IgD-negative memory B cell (primary cell): ENCODE measurements around the gene CRYBG1. TPM values are rescaled to one million over a fixed set of nuclear protein-coding genes. Genes with fewer than 3 reads are reported as not detected.
"Not testable (repeated sequence)": the region's sequence is repeated elsewhere in the genome, so short reads cannot be mapped to it uniquely, and the experiment has no call there.

ENCODE experiments used
- H3K27ac Mint-ChIP-seq, 3 donors: one replicate each; pipeline ENCODE4 v1.8.0; 2020 to 2022; ENCODE audit warnings: mild to moderate bottlenecking in 3 of 3, mixed read lengths in 3 of 3, moderate library complexity in 1 of 3
- H3K27me3 Mint-ChIP-seq: one replicate; pipeline ENCODE4 v1.8.0; 2021; ENCODE audit warnings: mixed read lengths
- H3K36me3 Mint-ChIP-seq: one replicate; pipeline ENCODE4 v1.8.0; 2020; ENCODE audit warnings: mild to moderate bottlenecking, mixed read lengths
- H3K4me1 Mint-ChIP-seq, 3 donors: one replicate each; pipeline ENCODE4 v1.8.0; 2020 to 2022; ENCODE audit warnings: mixed read lengths in 3 of 3, mild to moderate bottlenecking in 1 of 3
- H3K4me3 Mint-ChIP-seq, 4 donors: one replicate each; pipeline ENCODE4 v1.8.0; 2020 to 2022; ENCODE audit warnings: mild to moderate bottlenecking in 4 of 4, mixed read lengths in 4 of 4, moderate library complexity in 3 of 4
- H3K9me3 Mint-ChIP-seq, 3 donors: one replicate each; pipeline ENCODE4 v1.8.0; 2020 to 2021; ENCODE audit warnings: mixed read lengths in 3 of 3, mild to moderate bottlenecking in 1 of 3
- polyA plus RNA-seq: library from polyadenylated mRNA; unstranded; fragments of 300-500 nt; fragmentation: Illumina TruSeq; gene quantifications from one replicate; pipeline ENCODE4 v1.2.3, GENCODE V29; 2021

The CRYBG1 gene
- polyA plus RNA-seq, 1 donor from 2014 or later, result 18.1 TPM

DNA sequence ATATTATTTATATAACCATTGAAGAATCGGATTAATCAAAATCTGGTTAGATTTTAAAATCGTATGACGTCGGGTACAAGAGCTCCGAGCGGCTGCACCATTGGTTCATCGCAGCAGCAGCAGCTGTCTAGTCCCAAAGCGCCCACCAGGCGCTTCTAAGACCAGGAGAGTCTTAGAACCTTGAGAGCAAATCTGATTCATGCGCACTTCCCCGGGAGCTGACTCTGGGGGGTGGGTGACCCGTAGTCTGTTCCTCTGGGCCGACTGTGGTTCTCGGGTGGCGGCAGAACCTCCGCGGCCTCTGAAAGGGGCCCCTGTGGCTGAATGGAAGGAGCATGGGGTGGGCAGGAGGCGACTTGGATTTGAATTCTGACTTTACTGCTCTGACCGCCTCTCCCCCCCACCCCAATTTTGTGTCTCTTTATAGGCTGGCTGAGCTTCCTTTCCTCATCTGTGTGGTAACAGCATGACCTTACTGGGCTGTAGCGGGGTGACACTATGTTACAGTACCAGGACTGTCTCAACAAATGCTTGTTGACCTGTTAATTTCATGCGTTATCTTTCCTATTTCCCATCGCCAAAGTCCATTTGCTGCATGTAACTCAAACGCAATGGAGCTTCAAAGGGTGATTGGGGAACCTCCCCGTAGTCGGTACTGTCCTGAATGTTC lies 149.0 kb downstream of the CRYBG1 start:
- H3K4me1 Mint-ChIP-seq, result peaks cover 17 to 31% (median 26%) of the 10 kb centered on the region in 3 donors
- no peaks in the 10 kb centered on the region for H3K9me3 Mint-ChIP-seq
- H3K27me3 Mint-ChIP-seq, result peaks cover 3% of the 10 kb centered on the region
- H3K4me3 Mint-ChIP-seq, result peak overlapping the region; percentile 95 to 99 (median 97)
- H3K27ac Mint-ChIP-seq, result peak overlapping the region in 2 of 3 donors; percentile 78 to 94
- H3K36me3 Mint-ChIP-seq, result no peaks in the 10 kb centered on the region

GRCh38 chr6:106510090-106510970 lies 149.8 kb downstream of the CRYBG1 start:
- Mint-ChIP-seq H3K27ac (peak overlapping the region; percentile 76 to 95 (median 94)), H3K4me3 (peak overlapping the region; percentile 95 to 99 (median 97)), H3K4me1 (peaks cover 23 to 35% (median 33%) of the 10 kb centered on the region in 3 donors), H3K9me3 (no peaks in the 10 kb centered on the region), H3K36me3 (no peaks in the 10 kb centered on the region), H3K27me3 (peaks cover 3% of the 10 kb centered on the region)

GRCh38 chr6:106511288-106512047 lies 151.0 kb downstream of the CRYBG1 start:
- Mint-ChIP-seq H3K4me1 (peaks cover 25 to 39% (median 39%) of the 10 kb centered on the region in 3 donors), H3K27me3 (peaks cover 3% of the 10 kb centered on the region), H3K27ac (peak overlapping the region; percentile 94 to 95 (median 95)), H3K9me3 (no peaks in the 10 kb centered on the region), H3K36me3 (no peaks in the 10 kb centered on the region), H3K4me3 (peak overlapping the region; percentile 95 to 99 (median 97))

GRCh38 chr6:106512048-106512967 lies 151.8 kb downstream of the CRYBG1 start:
- Mint-ChIP-seq H3K27me3 (peaks cover 3% of the 10 kb centered on the region), H3K36me3 (no peaks in the 10 kb centered on the region), H3K9me3 (no peaks in the 10 kb centered on the region), H3K4me3 (peak overlapping the region; percentile 95 to 99 (median 97)), H3K4me1 (peaks cover 30 to 43% (median 42%) of the 10 kb centered on the region in 3 donors), H3K27ac (peak overlapping the region; percentile 88 to 96 (median 95))

- Mint-ChIP-seq H3K4me1 (peaks cover 35 to 43% (median 42%) of the 10 kb centered on the region in 3 donors), H3K27me3 (peaks cover 3% of the 10 kb centered on the region), H3K36me3 (peaks cover 2% of the 10 kb centered on the region), H3K9me3 (no peaks in the 10 kb centered on the region), H3K4me3 (peak overlapping the region; percentile 95 to 99 (median 97)), H3K27ac (peak overlapping the region; percentile 88 to 96 (median 95))
Observed at GRCh38 chr6:106512968-106513574, 152.6 kb downstream of the CRYBG1 start.

DNA sequence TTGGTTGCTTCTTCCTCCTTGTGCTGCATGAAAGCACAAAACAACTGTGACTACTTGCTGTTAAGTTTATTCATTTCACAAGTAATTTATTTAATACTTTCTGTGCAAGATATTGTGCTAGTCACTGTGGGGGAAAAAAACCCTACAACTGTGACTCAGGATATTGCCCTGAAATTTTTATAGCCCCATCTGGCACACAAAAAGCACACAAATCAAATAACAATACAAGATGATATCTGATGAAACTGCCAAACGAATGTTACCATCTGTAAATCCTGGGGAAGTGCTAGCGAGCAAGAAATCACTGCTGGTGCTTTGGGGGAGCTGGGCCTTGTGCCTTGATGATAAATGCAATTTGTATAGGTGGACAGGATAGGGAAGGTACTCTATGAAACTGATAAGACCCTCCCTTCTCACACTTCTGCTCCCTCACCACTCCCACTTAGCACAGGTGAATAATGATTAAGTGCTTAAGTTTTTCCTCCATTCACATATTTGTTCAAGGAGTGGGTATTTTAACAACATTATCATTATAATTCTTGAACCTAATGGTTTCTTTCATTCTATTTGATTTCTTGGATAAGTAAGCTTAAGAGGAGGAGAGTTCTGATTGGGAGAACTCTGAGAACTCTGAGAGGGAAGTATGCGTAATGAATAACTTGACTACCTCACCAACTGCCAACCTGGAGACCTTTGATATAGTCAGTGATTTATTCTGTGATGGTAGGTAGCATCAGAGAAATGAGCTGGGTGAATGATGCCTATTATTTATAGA lies 153.5 kb downstream of the CRYBG1 start:
- Mint-ChIP-seq H3K4me1 (peaks cover 39 to 44% (median 44%) of the 10 kb centered on the region in 3 donors), H3K27ac (peak overlapping the region; percentile 88 to 96 (median 95)), H3K4me3 (peak overlapping the region; percentile 95 to 99 (median 97)), H3K9me3 (no peaks in the 10 kb centered on the region), H3K27me3 (peaks cover 3% of the 10 kb centered on the region), H3K36me3 (peaks cover 2% of the 10 kb centered on the region)

GRCh38 chr6:106514583-106514885 lies 154.0 kb downstream of the CRYBG1 start:
- Mint-ChIP-seq H3K36me3 (peaks cover 2% of the 10 kb centered on the region), H3K9me3 (no peaks in the 10 kb centered on the region), H3K27me3 (peaks cover 3% of the 10 kb centered on the region), H3K27ac (peak overlapping the region; percentile 46 to 96 (median 88)), H3K4me3 (peak overlapping the region; percentile 95 to 99 (median 97)), H3K4me1 (peaks cover 44 to 49% (median 48%) of the 10 kb centered on the region in 3 donors)

DNA sequence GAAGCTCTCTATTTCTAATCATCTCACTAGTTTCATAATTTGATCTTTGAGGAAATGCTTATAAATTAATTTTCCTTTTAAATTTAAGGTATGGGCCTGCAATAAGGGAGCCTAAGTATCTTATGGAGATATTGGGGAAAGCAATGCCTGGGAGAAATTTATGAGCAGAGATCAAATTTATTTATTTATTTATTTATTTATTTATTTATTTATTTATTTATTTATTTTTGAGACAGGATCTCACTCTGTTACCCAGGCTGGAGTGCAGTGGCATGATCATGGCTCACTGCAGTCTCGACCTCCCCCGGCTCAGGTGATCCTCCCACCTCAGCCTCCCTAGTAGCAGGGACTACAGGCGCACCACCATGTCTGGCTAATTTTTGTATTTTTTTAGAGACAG lies 155.1 kb downstream of the CRYBG1 start:
- Mint-ChIP-seq H3K27ac (peak overlapping the region in 1 of 3 donors; percentile 79), H3K4me3 (peak overlapping the region in 3 of 4 donors; percentile 15 to 99 (median 43)), H3K4me1 (peaks cover 47 to 54% (median 48%) of the 10 kb centered on the region in 3 donors)
- H3K27me3 Mint-ChIP-seq, H3K9me3 Mint-ChIP-seq, H3K36me3 Mint-ChIP-seq: not testable (repeated sequence)

GRCh38 chr6:106516616-106517015 lies 156.1 kb downstream of the CRYBG1 start:
- no peaks in the 10 kb centered on the region for H3K27me3 Mint-ChIP-seq
- peaks cover 41 to 51% (median 48%) of the 10 kb centered on the region in 3 donors for H3K4me1 Mint-ChIP-seq
- peak overlapping the region; percentile 13 to 83 (median 60) for H3K4me3 Mint-ChIP-seq
- peaks cover 2% of the 10 kb centered on the region for H3K36me3 Mint-ChIP-seq
- no peaks in the 10 kb centered on the region for H3K9me3 Mint-ChIP-seq
- H3K27ac Mint-ChIP-seq, result peak overlapping the region in 1 of 3 donors; percentile 25

DNA sequence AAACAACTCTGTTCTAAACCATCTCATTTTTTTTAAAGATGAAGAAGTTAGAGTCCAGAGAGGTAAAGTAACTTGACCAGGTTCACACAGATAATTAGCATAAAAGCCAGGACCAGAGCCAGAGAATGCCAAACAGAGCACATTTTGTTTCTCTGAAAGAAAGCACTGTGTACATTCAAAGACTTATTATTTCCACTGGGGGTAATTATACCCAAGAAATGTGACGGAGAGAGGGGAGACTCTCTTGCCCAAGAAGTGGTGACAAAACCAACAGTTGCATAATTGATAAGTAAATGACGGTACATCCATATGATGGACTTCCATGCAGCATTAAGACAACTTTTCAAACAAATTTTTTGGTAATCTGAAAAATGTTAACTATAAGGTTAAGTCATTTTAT lies 157.2 kb downstream of the CRYBG1 start:
- no peak overlapping the region for H3K4me3 Mint-ChIP-seq
- H3K9me3 Mint-ChIP-seq, result no peaks in the 10 kb centered on the region
- H3K27ac Mint-ChIP-seq, result no peak overlapping the region
- peaks cover 4% of the 10 kb centered on the region for H3K36me3 Mint-ChIP-seq
- no peaks in the 10 kb centered on the region for H3K27me3 Mint-ChIP-seq
- H3K4me1 Mint-ChIP-seq, result peaks cover 43 to 56% (median 48%) of the 10 kb centered on the region in 3 donors

DNA sequence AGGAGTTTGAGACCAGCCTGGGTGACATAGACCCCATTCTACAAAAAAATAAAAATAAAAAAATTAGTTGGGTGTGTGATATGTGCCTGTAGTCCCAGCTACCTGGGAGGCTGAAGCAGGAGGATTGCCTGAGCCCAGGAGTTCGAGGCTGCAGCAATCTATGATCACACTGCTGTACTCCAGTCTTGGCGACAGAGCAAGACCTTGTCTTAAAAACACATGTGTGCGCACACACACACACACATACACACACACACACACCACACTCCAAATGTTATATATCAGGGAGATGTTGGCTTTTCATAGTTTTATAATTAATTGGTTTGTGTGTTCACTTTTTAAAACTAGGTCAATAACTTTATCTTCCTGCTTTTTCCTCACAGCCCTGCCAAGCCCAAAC lies 158.2 kb downstream of the CRYBG1 start:
- Mint-ChIP-seq H3K4me3 (peak overlapping the region in 3 of 4 donors; percentile 71 to 97 (median 94)), H3K36me3 (peaks cover 4% of the 10 kb centered on the region), H3K4me1 (peaks cover 41 to 59% (median 44%) of the 10 kb centered on the region in 3 donors), H3K9me3 (no peaks in the 10 kb centered on the region), H3K27me3 (no peaks in the 10 kb centered on the region), H3K27ac (peak overlapping the region in 2 of 3 donors; percentile 93 to 98)

GRCh38 chr6:106519460-106520394 lies 159.2 kb downstream of the CRYBG1 start:
- Mint-ChIP-seq H3K4me3 (peak overlapping the region; percentile 93 to 97 (median 94)), H3K27ac (peak overlapping the region; percentile 93 to 98 (median 95)), H3K4me1 (peaks cover 33 to 54% (median 34%) of the 10 kb centered on the region in 3 donors), H3K27me3 (no peaks in the 10 kb centered on the region), H3K9me3 (no peaks in the 10 kb centered on the region), H3K36me3 (peaks cover 4% of the 10 kb centered on the region)
